Measurements from ENCODE around the gene TXNRD1. TPM values are rescaled to one million over a fixed set of nuclear protein-coding genes. Genes with fewer than 3 reads are reported as not detected.

TXNRD1 gene
- total RNA-seq, 1 donor from 2014 or later = 176 TPM

DNA sequence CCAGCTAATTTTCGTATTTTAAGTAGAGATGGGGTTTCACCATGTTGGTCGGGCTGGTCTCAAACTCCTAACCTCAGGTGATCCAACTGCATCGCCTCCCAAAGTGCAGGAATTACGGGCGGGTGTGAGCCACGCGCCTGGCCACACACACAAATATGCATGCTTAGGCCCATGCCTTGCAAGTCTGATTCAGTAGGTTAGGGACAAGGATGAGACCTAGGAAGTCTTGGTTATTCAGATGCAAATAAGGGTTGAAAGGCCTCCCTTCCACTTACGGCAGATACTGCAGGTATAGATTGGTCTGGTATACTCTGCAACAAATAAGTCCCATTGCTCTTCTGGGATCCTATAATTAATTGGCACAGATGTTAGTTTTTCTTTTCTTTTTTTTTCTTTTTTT lies 32.9 kb downstream of the TXNRD1 start:
- Mint-ChIP-seq H3K4me1 (ENCODE audit: low read depth, unreplicated experiment) (no peaks in the 10 kb centered on the region), H3K27me3 (ENCODE audit: low read depth, unreplicated experiment) (peaks cover 3% of the 10 kb centered on the region), H3K9me3 (ENCODE audit: unreplicated experiment) (no peaks in the 10 kb centered on the region), H3K4me3 (ENCODE audit: unreplicated experiment) (no peak overlapping the region), H3K27ac (ENCODE audit: unreplicated experiment) (no peak overlapping the region), H3K36me3 (ENCODE audit: low read depth, unreplicated experiment) (no peaks in the 10 kb centered on the region)
- H3K4me2 ChIP-seq (ENCODE audit: low read length) = no peak overlapping the region
- no peak overlapping the region for H3K4me3 ChIP-seq (ENCODE audit: insufficient read depth, low read depth, low read length)
- FAIRE-seq = no peak
- H3K9me3 ChIP-seq (ENCODE audit: insufficient read depth, low read depth, low read length) = no peaks in the 10 kb centered on the region
- no peaks in the 10 kb centered on the region for H3K79me2 ChIP-seq (ENCODE audit: insufficient read depth, low read length)
- no peak overlapping the region for H2AFZ ChIP-seq (ENCODE audit: low read depth, low read length)
- H3K36me3 ChIP-seq (ENCODE audit: insufficient read depth, low read length) = no peaks in the 10 kb centered on the region
- H3K27ac ChIP-seq (ENCODE audit: low read depth, low read length) = no peak overlapping the region
- H3K9ac ChIP-seq (ENCODE audit: low read length) = no peak overlapping the region
- no peaks in the 10 kb centered on the region for H4K20me1 ChIP-seq (ENCODE audit: insufficient read depth, low read length)
- TF ChIP-seq EZH2 (IDR thresholded peaks at IDR 0.05; ENCODE audit: insufficient read depth, low read length) = no peak
- TF ChIP-seq, protein P1, sequence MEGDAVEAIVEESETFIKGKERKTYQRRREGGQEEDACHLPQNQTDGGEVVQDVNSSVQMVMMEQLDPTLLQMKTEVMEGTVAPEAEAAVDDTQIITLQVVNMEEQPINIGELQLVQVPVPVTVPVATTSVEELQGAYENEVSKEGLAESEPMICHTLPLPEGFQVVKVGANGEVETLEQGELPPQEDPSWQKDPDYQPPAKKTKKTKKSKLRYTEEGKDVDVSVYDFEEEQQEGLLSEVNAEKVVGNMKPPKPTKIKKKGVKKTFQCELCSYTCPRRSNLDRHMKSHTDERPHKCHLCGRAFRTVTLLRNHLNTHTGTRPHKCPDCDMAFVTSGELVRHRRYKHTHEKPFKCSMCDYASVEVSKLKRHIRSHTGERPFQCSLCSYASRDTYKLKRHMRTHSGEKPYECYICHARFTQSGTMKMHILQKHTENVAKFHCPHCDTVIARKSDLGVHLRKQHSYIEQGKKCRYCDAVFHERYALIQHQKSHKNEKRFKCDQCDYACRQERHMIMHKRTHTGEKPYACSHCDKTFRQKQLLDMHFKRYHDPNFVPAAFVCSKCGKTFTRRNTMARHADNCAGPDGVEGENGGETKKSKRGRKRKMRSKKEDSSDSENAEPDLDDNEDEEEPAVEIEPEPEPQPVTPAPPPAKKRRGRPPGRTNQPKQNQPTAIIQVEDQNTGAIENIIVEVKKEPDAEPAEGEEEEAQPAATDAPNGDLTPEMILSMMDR (IDR thresholded peaks at IDR 0.05; ENCODE audit: insufficient read depth, low read depth, low read length) = no peak
- DNase-seq (ENCODE audit: low read depth) = no peak
- no peaks in the 10 kb centered on the region for H3K27me3 ChIP-seq (ENCODE audit: insufficient read depth, low read length)
- H3K4me1 ChIP-seq (ENCODE audit: insufficient read depth, low read length) = no peaks in the 10 kb centered on the region

DNA sequence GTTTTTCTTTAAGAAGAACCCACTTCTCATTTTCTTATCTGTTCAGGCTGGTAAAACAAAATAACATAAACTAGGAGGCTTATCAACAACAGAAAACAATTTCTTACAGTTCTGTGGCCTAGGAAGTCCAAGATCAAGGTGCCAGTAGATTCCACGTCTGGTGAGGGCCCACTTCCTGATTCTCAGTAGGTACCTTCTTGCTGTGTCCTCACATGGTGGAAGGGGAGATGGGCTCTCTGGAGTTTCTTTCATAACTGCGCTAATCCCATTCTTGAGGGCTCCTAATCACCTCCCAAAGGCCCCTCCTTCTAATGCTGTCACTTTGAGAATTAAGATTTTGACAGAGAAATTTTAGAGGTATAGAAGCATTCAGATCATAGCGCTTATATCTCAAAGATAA lies 33.4 kb downstream of the TXNRD1 start:
- Histone ChIP-seq H3K36me3 (ENCODE audit: insufficient read depth, low read length) (no peaks in the 10 kb centered on the region), H3K4me3 (ENCODE audit: insufficient read depth, low read depth, low read length) (no peak overlapping the region), H2AFZ (ENCODE audit: low read depth, low read length) (no peak overlapping the region), H3K27ac (ENCODE audit: low read depth, low read length) (no peak overlapping the region), H3K27me3 (ENCODE audit: insufficient read depth, low read length) (no peaks in the 10 kb centered on the region), H4K20me1 (ENCODE audit: insufficient read depth, low read length) (no peaks in the 10 kb centered on the region), H3K9ac (ENCODE audit: low read length) (no peak overlapping the region), H3K9me3 (ENCODE audit: insufficient read depth, low read depth, low read length) (no peaks in the 10 kb centered on the region), H3K79me2 (ENCODE audit: insufficient read depth, low read length) (no peaks in the 10 kb centered on the region), H3K4me2 (ENCODE audit: low read length) (no peak overlapping the region), H3K4me1 (ENCODE audit: insufficient read depth, low read length) (no peaks in the 10 kb centered on the region)
- H3K4me1 Mint-ChIP-seq (ENCODE audit: low read depth, unreplicated experiment) = no peaks in the 10 kb centered on the region
- no peak overlapping the region for H3K27ac Mint-ChIP-seq (ENCODE audit: unreplicated experiment)
- H3K27me3 Mint-ChIP-seq (ENCODE audit: low read depth, unreplicated experiment) = peaks cover 2% of the 10 kb centered on the region
- FAIRE-seq = no peak
- TF ChIP-seq, protein P1 (IDR thresholded peaks at IDR 0.05; ENCODE audit: insufficient read depth, low read depth, low read length) = no peak
- TF ChIP-seq EZH2 (IDR thresholded peaks at IDR 0.05; ENCODE audit: insufficient read depth, low read length) = no peak
- no peak overlapping the region for H3K4me3 Mint-ChIP-seq (ENCODE audit: unreplicated experiment)
- DNase-seq (ENCODE audit: low read depth) = no peak
- no peaks in the 10 kb centered on the region for H3K9me3 Mint-ChIP-seq (ENCODE audit: unreplicated experiment)
- H3K36me3 Mint-ChIP-seq (ENCODE audit: low read depth, unreplicated experiment) = no peaks in the 10 kb centered on the region

DNA sequence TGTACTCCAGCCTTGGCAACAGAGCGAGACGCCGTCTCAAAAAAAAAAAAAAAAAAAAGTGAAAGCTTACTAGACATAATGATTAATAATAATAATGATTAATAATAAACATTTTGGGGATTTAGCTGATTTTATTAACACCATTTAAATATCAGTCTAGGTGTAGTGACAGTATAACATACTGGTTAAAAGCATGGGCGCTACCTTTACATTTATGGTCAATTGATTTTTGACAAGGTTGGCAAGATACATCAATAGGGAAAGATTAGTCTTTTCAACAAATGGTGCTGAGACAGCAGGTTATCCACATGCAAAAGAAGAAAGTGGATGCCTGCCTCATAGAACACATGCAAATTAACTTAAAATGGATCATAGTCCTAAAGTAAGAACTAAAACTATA lies 34.3 kb downstream of the TXNRD1 start:
- Histone ChIP-seq H3K4me2 (ENCODE audit: low read length) (no peak overlapping the region), H3K4me1 (ENCODE audit: insufficient read depth, low read length) (no peaks in the 10 kb centered on the region), H4K20me1 (ENCODE audit: insufficient read depth, low read length) (no peaks in the 10 kb centered on the region), H3K9me3 (ENCODE audit: insufficient read depth, low read depth, low read length) (no peaks in the 10 kb centered on the region), H3K4me3 (ENCODE audit: insufficient read depth, low read depth, low read length) (no peak overlapping the region), H3K9ac (ENCODE audit: low read length) (no peak overlapping the region), H2AFZ (ENCODE audit: low read depth, low read length) (no peak overlapping the region), H3K27ac (ENCODE audit: low read depth, low read length) (no peak overlapping the region), H3K36me3 (ENCODE audit: insufficient read depth, low read length) (no peaks in the 10 kb centered on the region), H3K27me3 (ENCODE audit: insufficient read depth, low read length) (no peaks in the 10 kb centered on the region), H3K79me2 (ENCODE audit: insufficient read depth, low read length) (no peaks in the 10 kb centered on the region)
- no peaks in the 10 kb centered on the region for H3K36me3 Mint-ChIP-seq (ENCODE audit: low read depth, unreplicated experiment)
- FAIRE-seq = no peak
- TF ChIP-seq, protein P1 (IDR thresholded peaks at IDR 0.05; ENCODE audit: insufficient read depth, low read depth, low read length) = no peak
- TF ChIP-seq EZH2 (IDR thresholded peaks at IDR 0.05; ENCODE audit: insufficient read depth, low read length) = no peak
- no peak for DNase-seq (ENCODE audit: low read depth)
- H3K27me3 Mint-ChIP-seq (ENCODE audit: low read depth, unreplicated experiment) = no peaks in the 10 kb centered on the region
- no peaks in the 10 kb centered on the region for H3K4me1 Mint-ChIP-seq (ENCODE audit: low read depth, unreplicated experiment)
- no peak overlapping the region for H3K27ac Mint-ChIP-seq (ENCODE audit: unreplicated experiment)
- H3K9me3 Mint-ChIP-seq (ENCODE audit: unreplicated experiment) = no peaks in the 10 kb centered on the region
- no peak overlapping the region for H3K4me3 Mint-ChIP-seq (ENCODE audit: unreplicated experiment)

Measured in astrocyte (in vitro differentiated cells and primary cell).